ENCODE measurements around the gene UGT1A10.
"Not testable (repeated sequence)": the region's sequence is repeated elsewhere in the genome, so short reads cannot be mapped to it uniquely, and the experiment has no call there.

The UGT1A10 gene

GRCh38 chr2:233692648-233693047, 56.4 kb downstream of the UGT1A10 start, which contains the start of gene UGT1A6:
TSS of gene UGT1A6 (plus strand) at chr2:233692890. CDS start at chr2:233693005, 115 bp downstream.
- no peak for DNase-seq (ENCODE audit: low spot score)

- no peak for DNase-seq (ENCODE audit: low spot score)
Measured at GRCh38 chr2:233693963-233694362, 57.7 kb downstream of the UGT1A10 start.

- no peak for DNase-seq (ENCODE audit: low spot score)
Measured at GRCh38 chr2:233698740-233699139, 62.5 kb downstream of the UGT1A10 start.

- DNase-seq (ENCODE audit: low spot score): no peak
Measured at GRCh38 chr2:233699424-233700027, 63.3 kb downstream of the UGT1A10 start.

- DNase-seq (ENCODE audit: low spot score): peak; percentile 11
Measured at GRCh38 chr2:233700028-233700635, 63.9 kb downstream of the UGT1A10 start.

GRCh38 chr2:233700842-233701241, 64.6 kb downstream of the UGT1A10 start:
- not testable (repeated sequence) for DNase-seq (ENCODE audit: low spot score)

- DNase-seq (ENCODE audit: low spot score): no peak
Measured at GRCh38 chr2:233702238-233702637, 66.0 kb downstream of the UGT1A10 start.

- no peak for DNase-seq (ENCODE audit: low spot score)
Measured at GRCh38 chr2:233705911-233706506, 69.8 kb downstream of the UGT1A10 start.

- no peak for DNase-seq (ENCODE audit: low spot score)
Measured at GRCh38 chr2:233706720-233707119, 70.5 kb downstream of the UGT1A10 start.

- no peak for DNase-seq (ENCODE audit: low spot score)
Measured at GRCh38 chr2:233707940-233708644, 71.8 kb downstream of the UGT1A10 start.

GRCh38 chr2:233708942-233709341, 72.7 kb downstream of the UGT1A10 start:
- DNase-seq (ENCODE audit: low spot score): no peak

GRCh38 chr2:233711312-233712008, 75.2 kb downstream of the UGT1A10 start:
- peak; percentile 28 for DNase-seq (ENCODE audit: low spot score)

- DNase-seq (ENCODE audit: low spot score): no peak
Measured at GRCh38 chr2:233712611-233713261, 76.5 kb downstream of the UGT1A10 start, which contains the start of gene UGT1A5. TSS of gene UGT1A5 (plus strand) at chr2:233712907. CDS start at chr2:233712992, 85 bp downstream.

GRCh38 chr2:233713262-233713615, 77.0 kb downstream of the UGT1A10 start:
- DNase-seq (ENCODE audit: low spot score): no peak

GRCh38 chr2:233714121-233714520, 77.9 kb downstream of the UGT1A10 start:
- DNase-seq (ENCODE audit: low spot score): no peak

GRCh38 chr2:233718552-233718951, 82.3 kb downstream of the UGT1A10 start, which contains the start of gene UGT1A4:
TSS of gene UGT1A4 (plus strand) at chr2:233718736. CDS start at chr2:233718821, 85 bp downstream.
- no peak for DNase-seq (ENCODE audit: low spot score)

GRCh38 chr2:233728723-233729301, 92.6 kb downstream of the UGT1A10 start, which contains the start of gene UGT1A3:
TSS of gene UGT1A3 (plus strand) at chr2:233729042. CDS start at chr2:233729127, 85 bp downstream.
- DNase-seq (ENCODE audit: low spot score): no peak

GRCh38 chr2:233736868-233737653, 100.8 kb downstream of the UGT1A10 start:
- DNase-seq (ENCODE audit: low spot score): not testable (repeated sequence)

- no peak for DNase-seq (ENCODE audit: low spot score)
Measured at GRCh38 chr2:233740870-233741269, 104.6 kb downstream of the UGT1A10 start.

Data from putamen (tissue), 1 donor.